Mononuclear cell (primary cell): ENCODE data around the gene TNS2. TPM values are rescaled to one million over a fixed set of nuclear protein-coding genes. Genes with fewer than 3 reads are reported as not detected.
A peak's percentile ranks its signal among the peaks of the same experiment; 100 is the strongest.

ENCODE experiments used
- H3K27me3 ChIP-seq: 2 replicates; pipeline ENCODE4 v1.6.0; 2011; ENCODE audit warnings: low read length, control low read depth; ENCODE audit not compliant: insufficient read depth
- H3K4me1 ChIP-seq: 2 replicates; pipeline ENCODE4 v1.5.1; 2011; ENCODE audit warnings: mild to moderate bottlenecking, low read length, control low read depth; ENCODE audit not compliant: insufficient read depth
- H3K4me3 ChIP-seq: 2 replicates; pipeline ENCODE4 v1.5.1; 2011; ENCODE audit warnings: mild to moderate bottlenecking, low read length, moderate library complexity
- H3K9me3 ChIP-seq: 2 replicates; pipeline ENCODE4 v1.5.1; 2011; ENCODE audit warnings: low read depth, mild to moderate bottlenecking, control low read depth, low read length
- total RNA-seq: library from RNA; depleted of rRNA; stranded (reverse); fragments of >200 nt; gene quantifications from one replicate; pipeline ENCODE4 v1.2.3, GENCODE V29; 2012

The TNS2 gene
- total RNA-seq, 1 donor = 0.21 TPM

GRCh38 chr12:53048780-53049401, 974 bp upstream of the TNS2 start:
- Histone ChIP-seq H3K4me1 (peaks cover 19% of the 10 kb centered on the region), H3K27me3 (peaks cover 3% of the 10 kb centered on the region), H3K9me3 (no peaks in the 10 kb centered on the region), H3K4me3 (no peak overlapping the region)

- no peak overlapping the region for H3K4me3 ChIP-seq
- H3K27me3 ChIP-seq = peaks cover 3% of the 10 kb centered on the region
- H3K4me1 ChIP-seq = peaks cover 27% of the 10 kb centered on the region
- H3K9me3 ChIP-seq = no peaks in the 10 kb centered on the region
Measured at GRCh38 chr12:53050426-53051057, 677 bp downstream of the TNS2 start.

GRCh38 chr12:53051058-53051880, 1.4 kb downstream of the TNS2 start:
- peaks cover 24% of the 10 kb centered on the region for H3K4me1 ChIP-seq
- no peaks in the 10 kb centered on the region for H3K27me3 ChIP-seq
- no peak overlapping the region for H3K4me3 ChIP-seq
- no peaks in the 10 kb centered on the region for H3K9me3 ChIP-seq

- H3K27me3 ChIP-seq = no peaks in the 10 kb centered on the region
- H3K9me3 ChIP-seq = no peaks in the 10 kb centered on the region
- no peak overlapping the region for H3K4me3 ChIP-seq
Measured at GRCh38 chr12:53051881-53052412, 2.1 kb downstream of the TNS2 start.

GRCh38 chr12:53052419-53053217, 2.8 kb downstream of the TNS2 start:
- no peaks in the 10 kb centered on the region for H3K9me3 ChIP-seq

More at GRCh38 chr12:53051881-53052412, 2.1 kb downstream of the TNS2 start:
- peaks cover 18% of the 10 kb centered on the region for H3K4me1 ChIP-seq

GRCh38 chr12:53053218-53054111, 3.6 kb downstream of the TNS2 start:
- H3K4me3 ChIP-seq = peak overlapping the region; percentile 57
- no peaks in the 10 kb centered on the region for H3K9me3 ChIP-seq
- peaks cover 12% of the 10 kb centered on the region for H3K4me1 ChIP-seq
- H3K27me3 ChIP-seq = no peaks in the 10 kb centered on the region

More at GRCh38 chr12:53052419-53053217, 2.8 kb downstream of the TNS2 start:
- Histone ChIP-seq H3K4me3 (no peak overlapping the region), H3K27me3 (no peaks in the 10 kb centered on the region), H3K4me1 (peaks cover 17% of the 10 kb centered on the region)

- H3K9me3 ChIP-seq = no peaks in the 10 kb centered on the region
- no peaks in the 10 kb centered on the region for H3K27me3 ChIP-seq
- peaks cover 12% of the 10 kb centered on the region for H3K4me1 ChIP-seq
- H3K4me3 ChIP-seq = peak overlapping the region; percentile 57
Measured at GRCh38 chr12:53054112-53054878, 4.4 kb downstream of the TNS2 start.

- no peaks in the 10 kb centered on the region for H3K9me3 ChIP-seq
- H3K27me3 ChIP-seq = no peaks in the 10 kb centered on the region
- H3K4me1 ChIP-seq = peaks cover 12% of the 10 kb centered on the region
- H3K4me3 ChIP-seq = no peak overlapping the region
Measured at GRCh38 chr12:53055471-53056266, 5.8 kb downstream of the TNS2 start.

- no peaks in the 10 kb centered on the region for H3K27me3 ChIP-seq
- no peaks in the 10 kb centered on the region for H3K9me3 ChIP-seq
- H3K4me1 ChIP-seq = peaks cover 12% of the 10 kb centered on the region
- H3K4me3 ChIP-seq = no peak overlapping the region
Measured at GRCh38 chr12:53056296-53056695, 6.4 kb downstream of the TNS2 start.

GRCh38 chr12:53056901-53057300, 7.0 kb downstream of the TNS2 start:
- no peaks in the 10 kb centered on the region for H3K9me3 ChIP-seq
- peaks cover 12% of the 10 kb centered on the region for H3K4me1 ChIP-seq

GRCh38 chr12:53057816-53058500, 8.1 kb downstream of the TNS2 start:
- Histone ChIP-seq H3K9me3 (no peaks in the 10 kb centered on the region), H3K27me3 (no peaks in the 10 kb centered on the region), H3K4me3 (no peak overlapping the region), H3K4me1 (peaks cover 12% of the 10 kb centered on the region)

More at GRCh38 chr12:53056901-53057300, 7.0 kb downstream of the TNS2 start:
- Histone ChIP-seq H3K4me3 (no peak overlapping the region), H3K27me3 (no peaks in the 10 kb centered on the region)
